NCI-H2227 (cell line): ENCODE measurements around the gene RBM43.
"Not testable (repeated sequence)": the region's sequence is repeated elsewhere in the genome, so short reads cannot be mapped to it uniquely, and the experiment has no call there.

Source experiments
- DNase-seq: peaks from one replicate; lab custom pipeline; 2025; ENCODE audit not compliant: unreplicated experiment; lab: John Stamatoyannopoulos, UW

The RBM43 gene

DNA sequence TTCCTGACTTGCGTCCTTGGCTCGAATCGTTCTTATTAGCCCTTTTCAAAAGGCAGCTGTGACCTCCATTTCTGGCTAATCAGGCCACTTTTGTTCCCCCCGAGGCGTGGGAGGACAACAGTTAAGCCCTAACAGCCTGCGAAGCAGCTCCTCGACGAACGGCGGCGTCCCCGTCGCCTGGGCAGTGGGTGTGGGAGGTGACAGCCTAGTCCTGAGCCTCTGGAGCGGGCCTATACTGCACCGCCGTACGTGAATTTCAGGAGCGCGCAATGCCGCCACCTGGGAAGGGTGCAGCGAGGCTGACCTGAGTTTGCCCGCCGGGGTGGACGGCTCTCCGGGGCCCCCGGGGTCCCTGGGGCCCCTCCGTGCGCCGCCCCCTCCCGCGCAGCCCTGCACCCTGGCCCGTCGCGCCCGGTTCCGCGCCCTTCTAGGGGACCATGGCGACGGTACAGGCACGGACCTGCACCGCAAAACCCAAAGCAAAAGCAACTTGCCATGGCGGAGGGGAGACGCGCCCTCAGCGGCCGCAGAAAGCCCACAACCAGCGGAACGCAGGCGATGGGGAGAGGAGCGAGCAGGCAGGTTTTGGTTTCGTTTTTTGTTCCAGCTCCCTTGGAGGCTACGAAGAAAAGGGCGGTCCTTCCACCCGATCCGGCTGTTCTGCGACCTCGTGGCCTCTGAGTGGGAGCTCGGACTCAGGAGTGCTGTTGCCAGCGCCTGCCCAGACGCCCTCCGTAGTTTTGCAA lies at the start of gene RBM43:
Gene RBM43, minus strand, starts transcription at position 633 of the 746 bp plus-strand sequence. Its CDS starts 136 bp downstream, at position 497.
- peak; percentile 89 for DNase-seq

DNA sequence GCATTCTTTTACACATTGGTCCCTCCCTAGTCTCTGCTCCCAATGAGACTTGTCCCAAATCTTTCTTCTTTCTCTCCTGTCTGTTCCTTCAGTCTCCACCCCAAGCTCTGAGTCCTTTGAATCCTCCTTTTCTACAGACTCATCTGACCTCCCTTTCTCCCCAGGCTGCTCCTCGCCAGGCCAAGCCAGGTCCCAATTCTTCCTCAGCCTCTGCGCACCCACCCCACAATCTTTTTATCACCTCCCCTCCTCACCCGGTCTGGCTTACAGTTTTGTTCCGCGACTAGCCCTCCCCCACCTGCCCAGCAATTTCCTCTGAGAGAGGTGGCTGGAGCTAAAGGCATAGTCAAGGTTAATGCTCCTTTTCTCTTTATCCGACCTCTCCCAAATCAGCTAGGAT lies 48.6 kb upstream of the RBM43 start:
- not testable (repeated sequence) for DNase-seq

- no peak for DNase-seq
Measured at GRCh38 chr2:151306621-151307020, 45.0 kb upstream of the RBM43 start.

DNA sequence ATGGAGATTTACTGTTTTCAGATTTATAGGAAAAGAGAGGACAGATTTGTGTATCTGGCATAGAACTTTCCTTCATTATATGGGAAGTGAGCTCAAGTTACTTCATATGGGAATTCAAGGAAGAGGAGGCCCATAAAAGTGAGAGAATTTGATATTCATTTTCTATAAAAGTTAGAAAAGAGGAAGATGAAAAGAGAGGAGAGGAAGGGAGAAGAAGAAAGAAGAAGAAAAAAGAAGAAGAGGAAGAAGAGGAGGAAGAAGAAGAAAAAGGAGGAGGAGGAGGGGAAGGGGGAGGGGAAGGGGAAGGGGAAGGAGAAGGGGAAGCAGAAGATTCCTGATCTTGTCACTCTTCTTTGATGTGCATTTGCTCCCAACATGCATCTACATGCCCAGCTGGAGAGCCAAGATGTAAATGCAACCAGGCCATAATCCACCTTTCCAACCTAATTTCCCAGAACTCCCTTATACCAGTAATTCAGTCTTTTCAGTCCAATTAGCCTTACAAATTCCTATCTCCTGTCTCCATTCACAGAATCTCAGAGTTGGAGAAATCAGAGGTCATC lies 43.5 kb upstream of the RBM43 start:
- no peak for DNase-seq

DNA sequence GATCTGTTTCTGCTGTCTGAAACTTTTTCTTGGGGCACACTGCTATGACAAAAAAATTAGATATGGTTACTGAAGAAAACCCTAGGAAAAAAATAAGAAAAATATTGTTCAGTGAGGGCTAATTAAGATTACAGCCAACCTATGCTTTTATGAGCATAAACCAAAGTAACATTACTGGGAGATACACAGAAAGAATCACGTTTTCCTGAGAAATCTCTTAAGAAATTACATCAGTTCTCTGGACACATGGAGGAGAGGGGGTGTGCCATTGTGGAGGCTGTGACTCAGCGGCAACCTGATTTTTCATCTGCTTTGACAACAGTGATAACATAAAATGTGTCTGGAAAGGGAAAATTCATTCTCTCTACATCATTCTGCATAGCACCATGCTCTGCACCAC lies 41.2 kb upstream of the RBM43 start:
- DNase-seq: no peak

DNA sequence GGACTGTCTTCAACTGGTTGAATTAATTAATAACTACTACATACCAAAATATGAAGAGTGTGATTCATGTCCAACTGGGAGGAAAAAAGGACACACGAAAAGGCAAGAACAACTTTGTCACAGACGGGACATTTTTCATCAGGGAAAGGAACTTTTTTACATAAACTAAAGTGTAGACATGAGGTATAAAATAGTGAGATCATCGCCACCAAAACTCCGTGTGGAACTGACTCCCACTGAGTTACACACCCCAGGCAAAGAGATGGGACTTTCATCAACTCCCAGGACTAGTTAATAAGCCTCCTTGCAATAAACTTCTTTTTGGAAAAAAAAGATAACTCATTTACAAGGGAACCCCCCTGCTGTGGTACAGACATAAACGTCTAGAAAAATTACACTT lies 40.7 kb upstream of the RBM43 start:
- no peak for DNase-seq

DNA sequence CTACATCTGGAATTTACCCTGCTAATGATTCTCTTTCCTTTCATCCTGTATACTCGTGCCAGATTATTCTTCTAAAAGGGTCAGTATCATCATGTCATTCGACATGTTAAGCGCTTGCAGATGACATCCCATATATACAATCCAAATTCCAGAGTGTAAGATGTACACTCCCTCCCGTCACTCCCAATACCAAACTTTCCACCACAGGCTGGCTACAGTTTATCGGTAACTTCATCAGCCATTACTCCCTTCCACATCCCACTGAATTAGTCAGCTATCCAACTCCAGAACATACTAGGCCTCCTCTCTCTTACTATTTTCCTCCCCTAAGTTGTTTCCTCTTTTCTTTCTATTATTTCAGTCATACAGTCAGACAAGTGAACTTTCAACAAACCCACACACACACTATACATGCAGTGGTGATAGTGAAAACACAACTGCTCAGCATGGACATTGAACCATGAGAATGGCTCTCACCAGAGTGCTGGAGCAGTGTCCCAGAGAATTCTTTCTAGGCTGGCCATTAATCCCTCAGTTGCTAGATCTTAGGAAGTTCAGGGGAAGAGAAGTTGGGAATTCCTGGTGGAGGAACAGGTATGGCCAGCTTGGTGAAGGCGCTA lies 38.4 kb upstream of the RBM43 start:
- no peak for DNase-seq

- DNase-seq: no peak
Measured at GRCh38 chr2:151297882-151298281, 36.2 kb upstream of the RBM43 start.

- DNase-seq: not testable (repeated sequence)
Measured at GRCh38 chr2:151295926-151296325, 34.3 kb upstream of the RBM43 start.

GRCh38 chr2:151292546-151292945 lies 30.9 kb upstream of the RBM43 start:
- DNase-seq: no peak

- no peak for DNase-seq
Measured at GRCh38 chr2:151292141-151292540, 30.5 kb upstream of the RBM43 start.

DNA sequence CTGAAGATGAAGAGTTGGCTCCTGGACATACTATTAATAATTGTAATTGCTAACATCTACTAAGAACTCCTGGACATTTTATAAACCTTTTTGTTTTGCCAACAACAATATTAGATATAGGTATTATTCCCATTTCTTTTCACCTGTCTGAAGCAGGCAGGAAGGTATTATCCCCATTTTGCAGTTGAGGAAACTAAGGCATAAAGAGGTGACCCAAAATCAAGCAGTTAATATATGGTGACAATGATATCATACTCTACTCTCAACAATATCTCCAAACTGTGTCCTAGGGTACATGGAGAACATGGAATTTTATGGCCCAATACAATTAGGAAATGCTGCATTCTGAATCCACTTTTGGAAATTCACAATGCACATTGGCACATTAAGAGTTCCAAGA lies 29.6 kb upstream of the RBM43 start:
- no peak for DNase-seq

DNA sequence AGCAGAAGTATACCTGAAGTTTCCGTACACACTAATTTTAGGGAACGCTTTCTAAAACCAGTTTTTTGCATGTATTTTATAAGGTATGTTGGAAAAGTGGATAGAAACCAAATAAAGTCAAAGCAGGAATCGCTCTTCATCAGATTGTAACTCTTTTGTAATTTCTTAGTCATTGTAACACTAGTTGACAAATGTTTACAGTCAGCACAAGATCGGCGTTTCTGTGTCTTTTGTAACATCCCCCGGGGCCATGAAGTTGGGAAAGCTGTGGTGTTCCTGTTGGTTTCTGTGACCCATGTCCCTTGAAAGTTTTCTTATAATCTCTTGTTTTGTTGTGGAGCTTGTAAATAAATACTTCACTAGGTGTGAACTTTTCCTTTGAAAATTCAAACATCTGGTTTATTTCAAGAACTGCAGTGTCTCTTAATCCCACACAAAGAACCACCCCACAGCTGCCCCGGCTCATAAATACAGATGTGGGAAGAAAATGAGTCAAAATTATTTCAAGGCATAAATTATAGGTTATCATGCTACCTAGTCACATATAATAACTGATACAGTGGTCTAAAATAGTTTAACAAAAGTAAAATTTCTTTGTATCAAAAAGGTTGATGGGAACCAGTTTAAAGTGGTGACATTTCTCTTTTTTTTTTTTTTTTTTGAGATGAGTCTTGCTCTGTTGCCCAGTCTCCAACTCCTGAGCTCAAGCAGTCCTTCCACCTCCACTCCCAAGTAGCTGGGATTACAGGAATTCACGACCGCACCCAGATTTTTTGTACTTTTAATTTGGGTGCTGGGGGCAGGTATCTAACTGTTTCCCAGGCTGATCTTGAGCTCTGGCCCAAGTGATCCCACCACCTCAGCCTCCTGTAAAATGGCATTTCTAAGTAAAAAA lies 28.6 kb upstream of the RBM43 start:
- DNase-seq: no peak

DNA sequence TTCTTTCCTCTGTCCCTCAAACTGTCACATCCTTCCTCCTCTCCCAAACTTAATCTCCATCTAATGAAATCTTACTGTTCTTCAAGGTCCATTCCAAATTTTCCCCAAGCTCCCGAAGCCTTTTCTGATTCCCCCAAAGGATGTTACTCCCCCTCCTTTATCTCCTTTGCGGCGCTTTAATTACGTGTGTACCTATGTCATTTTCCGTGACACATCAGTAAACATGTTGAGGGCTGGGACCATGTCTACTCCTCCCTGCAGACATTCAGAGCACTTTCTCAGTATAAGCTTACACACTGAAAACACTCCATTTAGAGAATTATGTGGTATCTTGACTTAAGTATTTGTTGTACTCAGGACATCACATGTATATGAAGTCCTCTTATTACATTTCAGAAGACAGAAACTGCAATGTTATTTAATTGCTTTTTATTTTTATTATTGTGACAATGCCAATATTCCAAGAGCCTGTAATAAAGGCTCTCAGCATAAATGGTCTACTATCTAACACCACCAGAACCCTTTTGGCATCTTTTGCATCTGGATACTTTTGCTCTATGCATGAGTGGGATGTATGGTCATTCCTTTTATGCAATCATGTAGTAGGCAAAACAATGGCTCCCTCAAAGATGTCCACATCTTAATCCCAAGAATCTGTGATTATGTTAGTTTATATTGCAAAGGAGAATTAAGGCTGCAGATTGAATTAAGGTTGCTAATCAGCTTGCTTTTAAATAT lies 26.0 kb upstream of the RBM43 start:
- DNase-seq: no peak

DNA sequence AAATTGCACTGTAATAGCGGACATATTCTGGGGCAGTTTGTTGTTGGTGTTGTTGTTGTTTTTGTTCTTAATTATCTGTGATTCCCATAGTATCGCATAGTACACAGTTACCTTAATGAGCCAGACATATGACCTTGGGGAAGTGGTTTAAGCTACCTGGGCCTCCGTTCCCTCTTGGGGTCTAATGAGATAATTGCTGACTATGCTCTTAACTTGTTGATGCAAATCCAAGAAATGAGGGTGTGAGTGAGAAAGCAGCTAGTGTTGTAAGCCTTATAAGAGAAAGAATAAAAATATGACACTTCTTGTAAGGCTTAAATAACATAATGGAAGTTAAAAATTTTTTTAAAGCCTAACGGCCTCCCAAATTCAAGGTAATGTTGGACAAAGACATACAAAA lies 20.7 kb upstream of the RBM43 start:
- DNase-seq: no peak

- no peak for DNase-seq
Measured at GRCh38 chr2:151280271-151280670, 18.6 kb upstream of the RBM43 start.

DNA sequence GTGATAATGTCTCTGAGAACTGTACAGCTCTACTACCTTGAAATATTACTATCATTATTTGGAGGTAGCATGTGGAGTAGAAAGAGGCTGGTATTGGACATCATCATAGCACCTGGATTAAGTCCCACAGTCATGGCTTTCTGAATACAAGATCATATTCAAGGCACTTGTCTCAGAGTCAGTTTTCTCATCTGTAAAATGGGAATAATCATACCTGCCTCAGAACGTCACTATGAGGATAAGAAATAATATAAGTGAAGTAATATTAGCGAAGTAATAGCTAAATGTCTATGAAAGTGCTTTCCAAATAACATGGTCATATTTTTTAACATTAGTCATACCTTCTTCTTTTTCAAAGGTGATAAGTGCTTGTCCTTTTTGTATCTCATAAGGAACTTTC lies 16.8 kb upstream of the RBM43 start:
- DNase-seq: no peak

GRCh38 chr2:151277067-151277466 lies 15.4 kb upstream of the RBM43 start:
- DNase-seq: no peak

GRCh38 chr2:151275291-151275690 lies 13.6 kb upstream of the RBM43 start:
- DNase-seq: no peak

GRCh38 chr2:151271824-151272223 lies 10.2 kb upstream of the RBM43 start:
- DNase-seq: no peak
